Endometrial microvascular endothelial cells (primary cell): ENCODE data around the gene LMNA. TPM values are rescaled to one million over a fixed set of nuclear protein-coding genes. Genes with fewer than 3 reads are reported as not detected.

Experiments used
- in situ Hi-C: cut with HindIII; loops from 2 replicates; pipeline ENCODE4 v1.10.0; 2017; ENCODE audit warnings: low sequenced_read_pairs, low pct_unique_long_range_greater_than_20kb; ENCODE audit errors: inconsistent ontology term
- total RNA-seq: library from RNA; depleted of rRNA; stranded (reverse); fragments of >200 nt; gene quantifications from one replicate; pipeline ENCODE4 v1.2.3, GENCODE V29; 2015; ENCODE audit errors: inconsistent ontology term

Gene LMNA
- total RNA-seq, 1 donor from 2014 or later = 860 TPM

- in situ Hi-C loops = no loop called here
These were observed 36.7 kb downstream of the LMNA start for GRCh38 chr1:156151093-156151688.

GRCh38 chr1:156152628-156153027 is 38.1 kb downstream of the LMNA start:
- in situ Hi-C loops = no loop called here

DNA sequence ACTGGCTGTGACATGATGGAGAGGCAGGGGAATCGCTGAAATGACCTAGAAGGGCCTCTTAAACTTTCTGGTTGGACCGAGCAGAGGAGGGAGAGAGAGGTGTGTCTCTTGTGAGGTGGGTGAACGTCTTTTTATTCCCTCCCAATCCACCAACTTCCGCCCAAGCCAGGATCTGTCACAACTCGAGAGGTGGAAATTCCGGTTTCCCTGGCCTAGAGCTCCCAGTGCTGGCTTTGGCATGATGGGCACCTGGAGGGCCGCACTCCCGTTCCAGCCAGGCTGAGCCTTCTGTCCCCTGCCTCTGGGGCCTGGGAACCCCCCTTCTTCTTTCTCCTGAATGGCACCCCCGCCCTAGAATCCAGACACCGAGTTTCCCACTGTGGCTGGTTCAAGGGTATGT is 38.9 kb downstream of the LMNA start, which contains the start of gene SEMA4A:
TSS of gene SEMA4A (plus strand) at position 224 of the 400 bp plus-strand sequence. CDS start 994 bp downstream, outside the sequence.
- in situ Hi-C loops = no loop called here

- in situ Hi-C loops = no loop called here
These were observed 39.8 kb downstream of the LMNA start for GRCh38 chr1:156154317-156154749.

DNA sequence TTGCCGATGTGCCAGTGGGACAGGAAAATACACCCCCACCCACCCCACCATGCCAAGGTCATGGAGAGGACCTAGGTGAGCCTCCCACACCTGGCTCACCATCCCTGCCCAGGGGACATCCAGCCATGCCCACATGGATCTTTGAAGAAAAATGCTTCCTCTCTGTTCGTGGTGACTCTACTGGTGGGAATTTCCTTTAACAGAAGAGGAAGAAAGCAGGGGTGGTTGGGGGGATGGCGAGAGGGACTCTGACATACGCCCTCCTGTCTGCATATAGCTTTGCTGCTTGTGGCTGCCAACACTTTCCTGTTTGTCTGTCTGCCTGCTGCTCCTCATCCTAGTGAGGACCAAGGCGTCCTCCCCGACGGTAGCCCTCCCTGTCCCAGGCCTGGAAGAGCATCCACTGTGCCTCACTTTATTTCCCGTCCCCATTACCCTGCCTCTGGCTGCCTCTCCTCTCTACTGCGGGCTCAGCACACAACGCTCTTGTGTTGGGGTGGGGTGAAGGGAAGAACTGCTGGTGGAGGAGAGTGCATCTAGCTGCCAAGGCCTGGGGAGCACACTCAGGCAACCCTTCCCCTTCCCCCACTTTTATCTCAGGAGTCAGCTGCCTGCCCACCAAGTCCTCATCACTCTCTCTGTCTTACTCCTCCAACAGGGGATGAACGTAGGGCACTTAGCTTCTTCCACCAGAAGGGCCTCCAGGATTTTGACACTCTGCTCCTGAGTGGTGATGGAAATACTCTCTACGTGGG is 41.4 kb downstream of the LMNA start:
- in situ Hi-C loops = no loop called here

GRCh38 chr1:156157506-156157905 is 43.0 kb downstream of the LMNA start:
- in situ Hi-C loops = no loop called here

GRCh38 chr1:156157966-156158365 is 43.5 kb downstream of the LMNA start:
- in situ Hi-C loops = no loop called here

DNA sequence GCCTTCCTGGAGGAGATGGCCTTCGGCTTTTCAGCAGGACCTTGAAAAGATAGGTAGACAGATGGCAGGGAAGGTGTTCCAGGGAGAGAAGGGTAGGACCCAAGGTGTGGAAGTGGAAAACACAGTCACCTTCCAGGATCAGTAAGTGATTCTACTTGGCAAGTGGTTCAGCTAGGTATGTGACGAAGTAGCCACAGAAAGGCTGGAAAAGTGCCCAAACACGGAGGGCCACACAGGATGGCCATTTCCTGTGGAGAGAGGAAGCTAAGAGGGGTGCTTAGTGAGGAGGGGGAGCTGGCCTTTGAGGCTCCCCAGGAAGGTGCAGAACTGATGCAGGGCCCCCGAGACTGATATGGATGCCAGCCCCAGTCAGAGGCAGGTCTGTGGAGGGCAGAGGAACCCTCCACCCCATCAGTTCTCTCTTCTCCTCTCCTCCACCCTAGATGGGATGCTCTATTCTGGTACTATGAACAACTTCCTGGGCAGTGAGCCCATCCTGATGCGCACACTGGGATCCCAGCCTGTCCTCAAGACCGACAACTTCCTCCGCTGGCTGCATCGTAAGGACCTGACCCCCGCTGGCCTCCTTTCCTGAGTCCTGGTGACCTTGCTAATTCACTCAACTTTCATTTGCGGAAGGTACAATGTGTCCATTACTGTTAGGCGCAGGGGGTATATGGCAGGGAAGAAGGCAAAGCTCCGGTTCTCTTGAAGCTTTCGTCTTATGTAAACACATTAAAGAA is 45.7 kb downstream of the LMNA start:
- in situ Hi-C loops = no loop called here

- in situ Hi-C loops = no loop called here
These were observed 46.2 kb downstream of the LMNA start for GRCh38 chr1:156160743-156161171.

DNA sequence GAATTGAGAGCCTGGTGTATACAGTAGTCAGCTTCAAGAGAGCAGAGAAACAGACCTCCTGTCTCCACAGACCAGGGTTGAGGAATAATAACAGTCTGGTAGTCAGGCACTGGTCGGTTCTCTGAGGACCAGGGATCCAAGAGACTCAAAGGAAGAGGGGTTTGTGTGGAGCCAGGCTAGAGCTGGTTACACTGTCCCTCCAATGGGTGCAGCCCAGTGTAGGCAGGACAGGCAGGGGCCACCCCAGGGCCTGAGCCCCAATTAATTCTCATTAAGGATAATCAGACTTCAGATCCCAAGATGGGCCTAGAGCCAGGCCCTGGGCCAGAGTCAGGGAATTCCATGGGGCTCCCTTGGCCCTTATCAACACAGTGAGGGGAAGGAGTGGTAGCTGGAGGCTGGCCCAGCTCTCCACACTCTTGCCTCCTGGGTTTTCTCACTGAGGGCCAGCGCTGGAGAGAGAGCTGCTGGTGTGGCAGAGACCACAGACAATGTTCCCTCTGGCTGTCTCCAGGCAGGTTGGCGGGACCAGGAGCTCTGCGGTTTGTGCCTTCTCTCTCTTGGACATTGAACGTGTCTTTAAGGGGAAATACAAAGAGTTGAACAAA is 48.0 kb downstream of the LMNA start:
- in situ Hi-C loops = no loop called here

- in situ Hi-C loops = no loop called here
These were observed 49.2 kb downstream of the LMNA start for GRCh38 chr1:156163712-156164111.

- in situ Hi-C loops = no loop called here
These were observed 49.8 kb downstream of the LMNA start for GRCh38 chr1:156164125-156164831.

- in situ Hi-C loops = no loop called here
These were observed 50.6 kb downstream of the LMNA start for GRCh38 chr1:156165083-156165482.

DNA sequence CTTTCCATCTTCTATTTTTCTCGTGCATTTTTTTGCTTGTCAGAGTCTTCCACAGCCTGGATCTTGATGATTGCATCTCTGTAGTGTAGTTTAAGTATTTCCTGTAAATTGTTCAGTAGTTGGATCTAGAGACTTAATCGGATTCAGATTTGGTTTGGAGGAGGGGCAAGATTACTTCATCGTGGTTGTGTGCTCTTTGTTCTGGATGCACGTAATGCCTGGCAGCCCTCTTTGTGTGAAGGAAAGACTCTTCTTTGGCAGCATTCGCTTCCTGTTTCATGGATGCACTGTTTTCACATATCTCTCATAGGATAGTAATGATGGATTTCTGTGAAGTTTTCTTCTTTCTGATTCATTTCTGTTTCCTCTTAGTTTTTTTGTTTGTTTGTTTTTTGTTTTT is 53.0 kb downstream of the LMNA start:
- in situ Hi-C loops = no loop called here

DNA sequence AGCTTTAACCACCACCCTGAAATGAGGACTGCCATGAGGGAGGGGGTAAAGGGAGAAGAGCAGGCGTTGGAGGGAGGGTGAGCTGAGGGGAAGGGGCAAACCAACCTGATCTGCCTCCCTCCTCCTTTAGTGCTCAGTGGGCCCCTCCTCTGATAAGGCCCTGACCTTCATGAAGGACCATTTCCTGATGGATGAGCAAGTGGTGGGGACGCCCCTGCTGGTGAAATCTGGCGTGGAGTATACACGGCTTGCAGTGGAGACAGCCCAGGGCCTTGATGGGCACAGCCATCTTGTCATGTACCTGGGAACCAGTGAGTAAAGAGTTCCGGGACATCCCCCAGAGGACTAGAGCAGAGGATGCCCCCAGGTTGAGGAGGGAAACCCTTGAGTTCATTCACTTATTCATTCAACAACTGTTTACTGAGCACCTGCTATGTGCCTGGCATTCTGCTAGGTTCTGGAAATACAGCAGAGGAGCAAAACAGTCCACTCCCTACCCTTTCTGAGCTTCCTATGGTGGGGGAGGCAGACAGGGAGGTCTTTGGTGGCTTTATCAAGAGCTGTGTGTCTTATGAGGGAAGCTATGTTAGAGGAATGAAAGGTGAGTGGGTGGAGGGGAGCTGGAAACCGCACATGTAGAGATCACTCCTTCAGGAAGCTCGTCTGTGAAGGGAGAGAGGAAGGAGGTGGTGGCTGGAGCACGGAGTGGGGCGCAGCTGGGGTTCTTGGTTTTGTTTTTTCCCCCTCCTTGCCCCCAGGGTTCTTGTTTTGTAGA is 58.4 kb downstream of the LMNA start:
- in situ Hi-C loops = no loop called here

GRCh38 chr1:156176610-156177210 is 62.2 kb downstream of the LMNA start:
- in situ Hi-C loops = no loop called here

- in situ Hi-C loops = no loop called here
These were observed 63.6 kb downstream of the LMNA start for GRCh38 chr1:156177919-156178654.
